HCT116 (cell line): Measurements from ENCODE around the gene NHSL2.

ENCODE experiments used
- CBX3 ChIP-seq: IDR thresholded peaks from 2 replicates; pipeline ENCODE4 v1.6.1; 2012; ENCODE audit warnings: low read depth
- CTCF ChIP-seq, 3 experiments: fragments of 200-600 bp in 1 of 3; sonication (generic) in 1 of 3; IDR thresholded peaks in 2 of 3; conservative IDR thresholded peaks in 1 of 3; 2 replicates each; pipeline ENCODE4 v1.5.1; 2012 to 2017; ENCODE audit warnings: low read depth in 2 of 3, low read length in 2 of 3, antibody characterized with exemption in 1 of 3, borderline replicate concordance in 1 of 3, control low read depth in 1 of 3, mild to moderate bottlenecking in 1 of 3, mixed read lengths in 1 of 3, mixed run types in 1 of 3, moderate library complexity in 1 of 3; ENCODE audit not compliant: insufficient read depth in 1 of 3
- EZH2 ChIP-seq: fragments of 200-600 bp; sonication (generic); IDR thresholded peaks from 2 replicates; pipeline ENCODE4 v1.6.1; 2017; ENCODE audit warnings: antibody characterized with exemption, mixed run types
- POLR2A ChIP-seq: IDR thresholded peaks from 2 replicates; pipeline ENCODE4 v1.7.0; 2011; ENCODE audit warnings: borderline replicate concordance; ENCODE audit not compliant: insufficient read depth, insufficient read length; ENCODE audit errors: extremely low read depth
- POLR2AphosphoS5 ChIP-seq: IDR thresholded peaks from 2 replicates; pipeline ENCODE4 v1.6.1; 2011; ENCODE audit warnings: mild to moderate bottlenecking, low read depth, low read length, moderate library complexity
- SP1 ChIP-seq: IDR thresholded peaks from 2 replicates; pipeline ENCODE4 v1.6.1; 2012; ENCODE audit warnings: low read depth
- SRF ChIP-seq: IDR thresholded peaks from 2 replicates; pipeline ENCODE4 v1.6.1; 2012; ENCODE audit warnings: low read depth
- ZBTB33 ChIP-seq: IDR thresholded peaks from 2 replicates; pipeline ENCODE4 v1.6.1; 2011; ENCODE audit warnings: mild to moderate bottlenecking, low read length, moderate library complexity; ENCODE audit not compliant: insufficient replicate concordance; ENCODE audit errors: extremely low read depth

- TF ChIP-seq SRF, result no peak
- TF ChIP-seq CTCF (IDR thresholded peaks at IDR 0.05 in 2 of 3, conservative IDR thresholded peaks at IDR 0.05 in 1 of 3; ENCODE audit: borderline replicate concordance in 1 of 3, insufficient read depth in 1 of 3, low read depth in 2 of 3, low read length in 2 of 3), result peak; percentile 33 to 67 (median 56); a peak in 5 of 6 replicates
- no peak for TF ChIP-seq POLR2A
- TF ChIP-seq EZH2, result no peak
- no peak for TF ChIP-seq POLR2AphosphoS5
- TF ChIP-seq CBX3, result no peak
- TF ChIP-seq SP1, result no peak
- no peak for TF ChIP-seq ZBTB33
Observed at GRCh38 chrX:72021975-72022374, 111.3 kb downstream of the NHSL2 start.
